K562 (cell line): Measurements from ENCODE around the gene CCDC194. TPM values are rescaled to one million over a fixed set of nuclear protein-coding genes. Genes with fewer than 3 reads are reported as not detected.

Experiments
- CBX1 ChIP-seq: sonication (generic); IDR thresholded peaks from 2 replicates; pipeline ENCODE4 v1.6.1; 2016; ENCODE audit warnings: antibody characterized with exemption, low read depth, mild to moderate bottlenecking
- CC2D1A ChIP-seq: fragments of 450-650 bp; IDR thresholded peaks from 2 replicates; pipeline ENCODE4 v1.6.1; 2017; ENCODE audit warnings: mild to moderate bottlenecking
- CREB1 ChIP-seq, 2 experiments: sonication (generic) in 1 of 2; formaldehyde crosslinking in 1 of 2; IDR thresholded peaks; 2 replicates each; pipeline versions ENCODE4 v1.6.1 to v1.8.0; 2012 to 2022; ENCODE audit warnings: inconsistent platforms in 1 of 2, mild to moderate bottlenecking in 1 of 2, missing genetic modification reagents in 1 of 2, moderate library complexity in 1 of 2
- FOXP1 ChIP-seq: sonication (generic); formaldehyde crosslinking; IDR thresholded peaks from 2 replicates; pipeline ENCODE4 v1.8.0; 2022; ENCODE audit warnings: mild to moderate bottlenecking, missing genetic modification reagents
- HMG20B ChIP-seq: fragments of 250-450 bp; sonication (Bioruptor Pico); IDR thresholded peaks from 2 replicates; pipeline ENCODE4 v1.5.0; 2021; ENCODE audit warnings: mild to moderate bottlenecking
- KLF10 ChIP-seq: fragments of 250-450 bp; sonication (Bioruptor Pico); IDR thresholded peaks from 2 replicates; pipeline ENCODE4 v1.6.1; 2021; ENCODE audit warnings: matching md5 sums
- MAX ChIP-seq: sonication (generic); formaldehyde crosslinking; IDR thresholded peaks from 2 replicates; pipeline ENCODE4 v1.9.0; 2022; ENCODE audit warnings: mild to moderate bottlenecking, missing genetic modification reagents
- MEIS2 ChIP-seq: fragments of 450-650 bp; IDR thresholded peaks from 2 replicates; pipeline ENCODE4 v1.6.1; 2014; ENCODE audit warnings: mild to moderate bottlenecking; ENCODE audit not compliant: partially characterized antibody
- NRF1 ChIP-seq, 2 experiments: fragments of 450-650 bp; IDR thresholded peaks in 1 of 2; conservative IDR thresholded peaks in 1 of 2; 2 replicates each; pipeline ENCODE4 v1.6.1; 2014; ENCODE audit warnings: mild to moderate bottlenecking in 2 of 2
- POLR2B ChIP-seq: fragments of 450-650 bp; IDR thresholded peaks from 2 replicates; pipeline ENCODE4 v1.6.1; 2018; ENCODE audit warnings: low read depth; ENCODE audit not compliant: partially characterized antibody
- RB1 ChIP-seq: fragments of 450-650 bp; IDR thresholded peaks from 2 replicates; pipeline ENCODE4 v1.6.1; 2017; ENCODE audit warnings: low read depth, mild to moderate bottlenecking
- SUPT5H ChIP-seq: fragments of 450-650 bp; IDR thresholded peaks from 2 replicates; pipeline ENCODE4 v1.6.1; 2016
- TFE3 ChIP-seq: fragments of 450-650 bp; formaldehyde crosslinking; IDR thresholded peaks from 2 replicates; pipeline ENCODE4 v1.4.0; 2020; ENCODE audit warnings: mild to moderate bottlenecking, mixed read lengths
- ZBTB7A ChIP-seq: IDR thresholded peaks from 2 replicates; pipeline ENCODE4 v1.6.1; 2011; ENCODE audit warnings: low read depth, mild to moderate bottlenecking, low read length, moderate library complexity, borderline replicate concordance; ENCODE audit not compliant: control insufficient read depth
- ZNF12 ChIP-seq: sonication (generic); formaldehyde crosslinking; IDR thresholded peaks from 2 replicates; pipeline ENCODE4 v1.4.0; 2020; ENCODE audit warnings: mild to moderate bottlenecking, missing genetic modification reagents
- polyA plus RNA-seq, 8 experiments: library from polyadenylated mRNA; depleted of rRNA in 4 of 8; stranded (reverse) in 5 of 8; unstranded in 3 of 8; fragments of >200 nt; fragmentation: Nextera tagmentation in 2 of 8; fragmentation: Illumina TruSeq in 1 of 8; extraction: Ambion mirVana in 2 of 8; extraction: Trizol in 1 of 8; gene quantifications; 2 replicates each; pipeline versions ENCODE4 v1.2.1 to v1.2.3, GENCODE V29; 2011 to 2014; ENCODE audit warnings: inconsistent platforms in 1 of 8, missing spikeins in 1 of 8
- total RNA-seq, 7 experiments: library from RNA; depleted of rRNA in 6 of 7; stranded (reverse); fragments of >200 nt in 6 of 7; fragmentation: Illumina TruSeq in 2 of 7; extraction: Trizol in 2 of 7; gene quantifications; 2 replicates each; pipeline versions ENCODE4 v1.2.1 to v1.2.3, GENCODE V29; 2011 to 2021; ENCODE audit warnings: low replicate concordance in 1 of 7
- TF ChIP-seq, protein P1 (sequence below), 3 experiments: IDR thresholded peaks in 2 of 3; conservative IDR thresholded peaks in 1 of 3; 2 replicates each; pipeline ENCODE4 v1.5.1; 2011 to 2012; ENCODE audit warnings: low read length in 3 of 3, mild to moderate bottlenecking in 3 of 3, control low read depth in 2 of 3, improper control_type of control experiment in 1 of 3, inconsistent platforms in 1 of 3, low read depth in 1 of 3, mixed read lengths in 1 of 3, moderate library complexity in 1 of 3; ENCODE audit not compliant: insufficient read depth in 2 of 3
- TF ChIP-seq, protein P2 (sequence below): sonication (generic); IDR thresholded peaks from 2 replicates; pipeline ENCODE4 v1.6.1; 2016
- TF ChIP-seq, protein P3 (sequence below): fragments of 450-650 bp; formaldehyde crosslinking; IDR thresholded peaks from 2 replicates; pipeline ENCODE4 v1.4.0; 2022; ENCODE audit warnings: missing genetic modification characterization
- TF ChIP-seq, protein P4 (sequence below): IDR thresholded peaks from 2 replicates; pipeline ENCODE4 v1.6.1; 2014; ENCODE audit warnings: antibody characterized with exemption

CCDC194 gene
- total and polyA plus RNA-seq, 9 of the 15 experiments (the other 6 are each of a cell fraction or from before 2014, with no cell fraction given), result 0.13 to 1.3 (median 0.39) TPM; not detected in 3

DNA sequence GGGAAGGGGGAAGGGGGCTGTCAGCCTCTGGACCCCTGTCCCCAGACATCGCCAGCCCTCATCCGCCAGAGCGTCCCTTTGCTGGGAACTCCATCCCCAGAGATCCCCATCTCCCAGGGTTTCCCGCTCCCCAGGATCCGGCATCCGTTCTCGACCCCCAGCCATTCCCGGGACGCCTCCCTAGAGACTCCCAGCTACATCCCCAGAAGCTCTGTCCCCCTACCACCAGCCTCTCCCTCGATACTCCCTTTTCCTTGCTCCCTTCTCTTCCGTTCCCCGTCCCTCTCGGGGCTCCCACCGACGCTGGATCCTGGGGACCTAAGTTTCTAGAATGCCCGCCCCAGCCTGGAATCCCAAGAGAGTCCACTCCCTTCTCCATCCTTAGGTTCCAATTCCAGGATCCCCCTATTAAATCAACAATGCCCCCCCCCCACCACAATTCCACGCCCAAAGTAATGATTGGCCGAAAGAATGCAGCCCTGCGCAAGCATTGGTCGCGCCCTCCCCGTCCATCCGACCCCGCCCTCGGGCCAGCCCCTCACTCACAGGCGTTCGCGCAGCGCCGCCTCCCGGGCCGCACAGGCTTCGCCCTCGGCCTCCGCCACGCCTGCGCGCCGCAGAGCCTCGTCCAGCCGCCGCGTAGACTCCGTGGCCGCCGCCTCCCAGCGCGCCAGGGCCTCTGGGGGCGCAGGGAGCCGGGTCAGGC lies 3.2 kb downstream of the CCDC194 start (continued):
- TF ChIP-seq, protein P1, sequence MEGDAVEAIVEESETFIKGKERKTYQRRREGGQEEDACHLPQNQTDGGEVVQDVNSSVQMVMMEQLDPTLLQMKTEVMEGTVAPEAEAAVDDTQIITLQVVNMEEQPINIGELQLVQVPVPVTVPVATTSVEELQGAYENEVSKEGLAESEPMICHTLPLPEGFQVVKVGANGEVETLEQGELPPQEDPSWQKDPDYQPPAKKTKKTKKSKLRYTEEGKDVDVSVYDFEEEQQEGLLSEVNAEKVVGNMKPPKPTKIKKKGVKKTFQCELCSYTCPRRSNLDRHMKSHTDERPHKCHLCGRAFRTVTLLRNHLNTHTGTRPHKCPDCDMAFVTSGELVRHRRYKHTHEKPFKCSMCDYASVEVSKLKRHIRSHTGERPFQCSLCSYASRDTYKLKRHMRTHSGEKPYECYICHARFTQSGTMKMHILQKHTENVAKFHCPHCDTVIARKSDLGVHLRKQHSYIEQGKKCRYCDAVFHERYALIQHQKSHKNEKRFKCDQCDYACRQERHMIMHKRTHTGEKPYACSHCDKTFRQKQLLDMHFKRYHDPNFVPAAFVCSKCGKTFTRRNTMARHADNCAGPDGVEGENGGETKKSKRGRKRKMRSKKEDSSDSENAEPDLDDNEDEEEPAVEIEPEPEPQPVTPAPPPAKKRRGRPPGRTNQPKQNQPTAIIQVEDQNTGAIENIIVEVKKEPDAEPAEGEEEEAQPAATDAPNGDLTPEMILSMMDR (IDR thresholded peaks at IDR 0.05 in 2 of 3, conservative IDR thresholded peaks at IDR 0.05 in 1 of 3; ENCODE audit: insufficient read depth in 2 of 3, low read depth in 1 of 3, low read length in 3 of 3), result peak; percentile 79 to 96 (median 90)
- TF ChIP-seq RB1, result peak; percentile 90
- TF ChIP-seq MEIS2, result peak; percentile 69
- TF ChIP-seq HMG20B (CRISPR knock-in tag), result no peak
- TF ChIP-seq CBX1, result peak; percentile 46; the same call in 1 of the 2 replicates
- TF ChIP-seq, protein P2, sequence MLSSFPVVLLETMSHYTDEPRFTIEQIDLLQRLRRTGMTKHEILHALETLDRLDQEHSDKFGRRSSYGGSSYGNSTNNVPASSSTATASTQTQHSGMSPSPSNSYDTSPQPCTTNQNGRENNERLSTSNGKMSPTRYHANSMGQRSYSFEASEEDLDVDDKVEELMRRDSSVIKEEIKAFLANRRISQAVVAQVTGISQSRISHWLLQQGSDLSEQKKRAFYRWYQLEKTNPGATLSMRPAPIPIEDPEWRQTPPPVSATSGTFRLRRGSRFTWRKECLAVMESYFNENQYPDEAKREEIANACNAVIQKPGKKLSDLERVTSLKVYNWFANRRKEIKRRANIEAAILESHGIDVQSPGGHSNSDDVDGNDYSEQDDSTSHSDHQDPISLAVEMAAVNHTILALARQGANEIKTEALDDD, result no peak
- TF ChIP-seq, protein P3, sequence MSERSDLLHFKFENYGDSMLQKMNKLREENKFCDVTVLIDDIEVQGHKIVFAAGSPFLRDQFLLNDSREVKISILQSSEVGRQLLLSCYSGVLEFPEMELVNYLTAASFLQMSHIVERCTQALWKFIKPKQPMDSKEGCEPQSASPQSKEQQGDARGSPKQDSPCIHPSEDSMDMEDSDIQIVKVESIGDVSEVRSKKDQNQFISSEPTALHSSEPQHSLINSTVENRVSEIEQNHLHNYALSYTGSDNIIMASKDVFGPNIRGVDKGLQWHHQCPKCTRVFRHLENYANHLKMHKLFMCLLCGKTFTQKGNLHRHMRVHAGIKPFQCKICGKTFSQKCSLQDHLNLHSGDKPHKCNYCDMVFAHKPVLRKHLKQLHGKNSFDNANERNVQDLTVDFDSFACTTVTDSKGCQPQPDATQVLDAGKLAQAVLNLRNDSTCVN (CRISPR knock-in tag), result 0 out of 2 replicates have a peak, but pooled peaks have one; percentile 8
- 0 out of 2 replicates have a peak, but pooled peaks have one; percentile 24 for TF ChIP-seq CC2D1A
- TF ChIP-seq POLR2B, result peak; percentile 43
- TF ChIP-seq KLF10 (CRISPR knock-in tag), result no peak
- TF ChIP-seq NRF1 (conservative IDR thresholded peaks at IDR 0.05 in 1 of 2, IDR thresholded peaks at IDR 0.05 in 1 of 2), result peak; percentile 93 to 94
- TF ChIP-seq FOXP1, result peak; percentile 24; the same call in 1 of the 2 replicates
- no peak for TF ChIP-seq TFE3 (CRISPR knock-in tag)
- peak; percentile 62; the same call in 1 of the 2 replicates for TF ChIP-seq CREB1 (IDR thresholded peaks at IDR 0.05)
- TF ChIP-seq CREB1 (CRISPR knock-in tag; IDR thresholded peaks at IDR 0.05), result peak; percentile 74
- TF ChIP-seq SUPT5H, result 0 out of 2 replicates have a peak, but pooled peaks have one; percentile 18
- TF ChIP-seq ZNF12, result no peak
- peak; percentile 70 for TF ChIP-seq MAX (CRISPR knock-in tag)
- TF ChIP-seq, protein P4, sequence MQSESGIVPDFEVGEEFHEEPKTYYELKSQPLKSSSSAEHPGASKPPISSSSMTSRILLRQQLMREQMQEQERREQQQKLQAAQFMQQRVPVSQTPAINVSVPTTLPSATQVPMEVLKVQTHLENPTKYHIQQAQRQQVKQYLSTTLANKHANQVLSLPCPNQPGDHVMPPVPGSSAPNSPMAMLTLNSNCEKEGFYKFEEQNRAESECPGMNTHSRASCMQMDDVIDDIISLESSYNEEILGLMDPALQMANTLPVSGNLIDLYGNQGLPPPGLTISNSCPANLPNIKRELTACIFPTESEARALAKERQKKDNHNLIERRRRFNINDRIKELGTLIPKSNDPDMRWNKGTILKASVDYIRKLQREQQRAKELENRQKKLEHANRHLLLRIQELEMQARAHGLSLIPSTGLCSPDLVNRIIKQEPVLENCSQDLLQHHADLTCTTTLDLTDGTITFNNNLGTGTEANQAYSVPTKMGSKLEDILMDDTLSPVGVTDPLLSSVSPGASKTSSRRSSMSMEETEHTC, result no peak
- TF ChIP-seq ZBTB7A, result peak; percentile 89
